ENCODE data around the gene MAMDC2.

GRCh38 chr9:70258692-70259511, 215.3 kb downstream of the MAMDC2 start, which contains the start of gene SMC5:
- no peak for TF ChIP-seq CTCF (conservative IDR thresholded peaks at IDR 0.05 in 1 of 2, IDR thresholded peaks at IDR 0.05 in 1 of 2; ENCODE audit: extremely low read depth in 1 of 2, insufficient read depth in 1 of 2, low read depth in 1 of 2, low read length in 2 of 2)
- TF ChIP-seq EZH2 (IDR thresholded peaks at IDR 0.05; ENCODE audit: borderline replicate concordance, low read length) = no peak

Measured in mammary epithelial cell (primary cell).